ENCODE results near the gene NCOA1. TPM values are rescaled to one million over a fixed set of nuclear protein-coding genes. Genes with fewer than 3 reads are reported as not detected.

The NCOA1 gene
- total RNA-seq, 1 experiment from 2014 or later = 24.6 TPM

DNA sequence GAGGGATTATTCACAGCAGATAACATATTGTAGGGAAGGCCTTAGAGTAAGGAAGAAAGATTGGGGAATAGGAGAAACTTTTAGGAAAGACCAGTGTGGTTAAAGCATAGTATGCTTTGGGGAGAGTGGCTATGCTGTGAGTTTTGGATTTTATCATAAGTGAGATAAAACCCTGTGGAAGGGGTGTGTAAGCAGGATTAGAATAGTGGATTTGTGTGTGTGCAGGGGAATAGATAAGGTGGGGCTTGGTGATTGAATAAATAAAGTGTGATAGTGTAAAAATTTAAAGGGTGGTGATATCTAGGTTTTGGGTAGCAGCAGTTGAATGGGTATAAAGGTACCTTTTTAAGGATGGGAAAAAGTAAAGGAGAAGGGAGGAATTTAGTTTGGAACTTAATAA lies 137.7 kb downstream of the NCOA1 start:
- CTCF ChIA-PET = no interaction called here
- no peaks in the 10 kb centered on the region for H3K9me3 ChIP-seq (ENCODE audit: control insufficient read depth, insufficient read depth, low read depth, low read length)
- intact Hi-C loops (cut with micrococcal nuclease; ENCODE audit: unreplicated experiment) = no loop called here

DNA sequence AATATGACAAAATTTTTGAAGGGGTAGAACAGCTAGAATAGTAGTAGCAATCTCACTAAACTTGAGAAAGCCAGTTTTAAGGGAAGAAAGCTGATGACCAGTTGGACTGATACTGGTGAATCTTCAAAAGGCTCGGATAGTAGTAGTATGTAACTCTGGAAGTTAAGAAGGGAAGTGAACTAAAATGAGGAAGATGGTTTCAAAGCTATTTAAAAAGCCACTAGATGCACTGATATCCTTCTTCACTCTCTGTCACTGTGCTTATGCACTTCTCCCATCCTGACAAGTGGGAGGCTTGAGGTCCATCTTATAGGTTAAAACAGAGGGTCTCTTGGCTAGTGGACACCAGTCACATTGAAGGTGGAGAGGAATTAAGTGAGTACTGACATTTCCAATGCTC lies 141.1 kb downstream of the NCOA1 start:
- TF ChIP-seq POLR2AphosphoS5 (IDR thresholded peaks at IDR 0.05; ENCODE audit: low read depth, low read length) (no peak), TCF7L2 (IDR thresholded peaks at IDR 0.05; ENCODE audit: low read depth, low read length) (no peak), SIN3A (IDR thresholded peaks at IDR 0.05; ENCODE audit: borderline replicate concordance, insufficient read depth, low read depth, low read length) (no peak)
- TF ChIP-seq, protein P1, sequence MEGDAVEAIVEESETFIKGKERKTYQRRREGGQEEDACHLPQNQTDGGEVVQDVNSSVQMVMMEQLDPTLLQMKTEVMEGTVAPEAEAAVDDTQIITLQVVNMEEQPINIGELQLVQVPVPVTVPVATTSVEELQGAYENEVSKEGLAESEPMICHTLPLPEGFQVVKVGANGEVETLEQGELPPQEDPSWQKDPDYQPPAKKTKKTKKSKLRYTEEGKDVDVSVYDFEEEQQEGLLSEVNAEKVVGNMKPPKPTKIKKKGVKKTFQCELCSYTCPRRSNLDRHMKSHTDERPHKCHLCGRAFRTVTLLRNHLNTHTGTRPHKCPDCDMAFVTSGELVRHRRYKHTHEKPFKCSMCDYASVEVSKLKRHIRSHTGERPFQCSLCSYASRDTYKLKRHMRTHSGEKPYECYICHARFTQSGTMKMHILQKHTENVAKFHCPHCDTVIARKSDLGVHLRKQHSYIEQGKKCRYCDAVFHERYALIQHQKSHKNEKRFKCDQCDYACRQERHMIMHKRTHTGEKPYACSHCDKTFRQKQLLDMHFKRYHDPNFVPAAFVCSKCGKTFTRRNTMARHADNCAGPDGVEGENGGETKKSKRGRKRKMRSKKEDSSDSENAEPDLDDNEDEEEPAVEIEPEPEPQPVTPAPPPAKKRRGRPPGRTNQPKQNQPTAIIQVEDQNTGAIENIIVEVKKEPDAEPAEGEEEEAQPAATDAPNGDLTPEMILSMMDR (IDR thresholded peaks at IDR 0.05) = no peak
- TF ChIP-seq, protein P2, sequence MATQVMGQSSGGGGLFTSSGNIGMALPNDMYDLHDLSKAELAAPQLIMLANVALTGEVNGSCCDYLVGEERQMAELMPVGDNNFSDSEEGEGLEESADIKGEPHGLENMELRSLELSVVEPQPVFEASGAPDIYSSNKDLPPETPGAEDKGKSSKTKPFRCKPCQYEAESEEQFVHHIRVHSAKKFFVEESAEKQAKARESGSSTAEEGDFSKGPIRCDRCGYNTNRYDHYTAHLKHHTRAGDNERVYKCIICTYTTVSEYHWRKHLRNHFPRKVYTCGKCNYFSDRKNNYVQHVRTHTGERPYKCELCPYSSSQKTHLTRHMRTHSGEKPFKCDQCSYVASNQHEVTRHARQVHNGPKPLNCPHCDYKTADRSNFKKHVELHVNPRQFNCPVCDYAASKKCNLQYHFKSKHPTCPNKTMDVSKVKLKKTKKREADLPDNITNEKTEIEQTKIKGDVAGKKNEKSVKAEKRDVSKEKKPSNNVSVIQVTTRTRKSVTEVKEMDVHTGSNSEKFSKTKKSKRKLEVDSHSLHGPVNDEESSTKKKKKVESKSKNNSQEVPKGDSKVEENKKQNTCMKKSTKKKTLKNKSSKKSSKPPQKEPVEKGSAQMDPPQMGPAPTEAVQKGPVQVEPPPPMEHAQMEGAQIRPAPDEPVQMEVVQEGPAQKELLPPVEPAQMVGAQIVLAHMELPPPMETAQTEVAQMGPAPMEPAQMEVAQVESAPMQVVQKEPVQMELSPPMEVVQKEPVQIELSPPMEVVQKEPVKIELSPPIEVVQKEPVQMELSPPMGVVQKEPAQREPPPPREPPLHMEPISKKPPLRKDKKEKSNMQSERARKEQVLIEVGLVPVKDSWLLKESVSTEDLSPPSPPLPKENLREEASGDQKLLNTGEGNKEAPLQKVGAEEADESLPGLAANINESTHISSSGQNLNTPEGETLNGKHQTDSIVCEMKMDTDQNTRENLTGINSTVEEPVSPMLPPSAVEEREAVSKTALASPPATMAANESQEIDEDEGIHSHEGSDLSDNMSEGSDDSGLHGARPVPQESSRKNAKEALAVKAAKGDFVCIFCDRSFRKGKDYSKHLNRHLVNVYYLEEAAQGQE (IDR thresholded peaks at IDR 0.05; ENCODE audit: insufficient read depth in 1 of 2, low read depth in 2 of 2, low read length in 1 of 2) = no peak
- CTCF ChIA-PET = no interaction called here
- DNase-seq (ENCODE audit: low read depth, low spot score) = no peak
- no peaks in the 10 kb centered on the region for H3K4me1 ChIP-seq (ENCODE audit: control insufficient read depth, insufficient read depth, low read length)
- no peaks in the 10 kb centered on the region for H3K9me3 ChIP-seq (ENCODE audit: control insufficient read depth, insufficient read depth, low read depth, low read length)
- no peak overlapping the region for H3K27ac ChIP-seq (ENCODE audit: low read length)
- in situ Hi-C loops (cut with HindIII; ENCODE audit: low pct_unique_long_range_greater_than_20kb, low sequenced_read_pairs) (no loop called here), intact Hi-C loops (cut with micrococcal nuclease; ENCODE audit: unreplicated experiment) (no loop called here)
- no peaks in the 10 kb centered on the region for H3K36me3 ChIP-seq (ENCODE audit: control insufficient read depth, insufficient read depth, low read length)
- H3K4me3 ChIP-seq (ENCODE audit: low read depth in 2 of 2, low read length in 2 of 2) = no peak overlapping the region
- H3K27me3 ChIP-seq (ENCODE audit: control insufficient read depth, insufficient read depth, low read length) = no peaks in the 10 kb centered on the region
- no TSS peak for BruUV-seq (replicated peaks)
- ATAC-seq = no peak
- POLR2A ChIA-PET = no interaction called here

More for the DNA sequence above, 137.7 kb downstream of the NCOA1 start:
- H3K36me3 ChIP-seq (ENCODE audit: control insufficient read depth, insufficient read depth, low read length) = no peaks in the 10 kb centered on the region
- no peaks in the 10 kb centered on the region for H3K4me1 ChIP-seq (ENCODE audit: control insufficient read depth, insufficient read depth, low read length)
- no peak for ATAC-seq
- H3K27me3 ChIP-seq (ENCODE audit: control insufficient read depth, insufficient read depth, low read length) = no peaks in the 10 kb centered on the region
- no peak overlapping the region for H3K4me3 ChIP-seq (ENCODE audit: low read depth in 2 of 2, low read length in 2 of 2)
- DNase-seq (ENCODE audit: low read depth, low spot score) = no peak
- POLR2A ChIA-PET = no interaction called here
- H3K27ac ChIP-seq (ENCODE audit: low read length) = no peak overlapping the region
- in situ Hi-C loops (cut with HindIII; ENCODE audit: low pct_unique_long_range_greater_than_20kb, low sequenced_read_pairs) = no loop called here
- BruUV-seq (replicated peaks) = no TSS peak
- TF ChIP-seq SIN3A (IDR thresholded peaks at IDR 0.05; ENCODE audit: borderline replicate concordance, insufficient read depth, low read depth, low read length) (no peak), TCF7L2 (IDR thresholded peaks at IDR 0.05; ENCODE audit: low read depth, low read length) (no peak), POLR2AphosphoS5 (IDR thresholded peaks at IDR 0.05; ENCODE audit: low read depth, low read length) (no peak)
- TF ChIP-seq, protein P1 (IDR thresholded peaks at IDR 0.05) = no peak
- TF ChIP-seq, protein P2 (IDR thresholded peaks at IDR 0.05; ENCODE audit: insufficient read depth in 1 of 2, low read depth in 2 of 2, low read length in 1 of 2) = no peak

All from Panc1 (cell line).